Suppressor macrophage (primary cell): ENCODE results near the gene MYO7B.

ENCODE experiments used
- DNase-seq, 4 experiments: peaks; one replicate each; pipeline ENCODE4 v3.0.0-alpha.2; 2020 to 2022

The MYO7B gene

GRCh38 chr2:127683757-127684156 is 148.3 kb downstream of the MYO7B start:
- DNase-seq = no peak

GRCh38 chr2:127685410-127686080 is 150.1 kb downstream of the MYO7B start:
- DNase-seq = no peak
